GM23338 (cell line): ENCODE data around the gene CCDC38. TPM values are rescaled to one million over a fixed set of nuclear protein-coding genes. Genes with fewer than 3 reads are reported as not detected.
A peak's percentile ranks its signal among the peaks of the same experiment; 100 is the strongest.

ENCODE experiments used
- ATAC-seq: fragments of 200-7000 bp; cut with Tn5 transposase; 3 replicates; pipeline ENCODE4 v1.9.1; 2020
- DNase-seq: peaks from one replicate; pipeline ENCODE4 v3.0.0-alpha.2; 2015; ENCODE audit warnings: low spot score
- H2AFZ ChIP-seq: fragments of 200-600 bp; sonication (generic); 2 replicates; pipeline ENCODE4 v1.8.0; 2016; ENCODE audit warnings: antibody characterized with exemption, mild to moderate bottlenecking, moderate library complexity
- H3F3A ChIP-seq: fragments of 200-600 bp; sonication (generic); replicated peaks from 2 replicates; pipeline ENCODE4 v1.8.0; 2017; ENCODE audit warnings: antibody characterized with exemption, mixed run types, low read depth
- H3K27ac ChIP-seq: fragments of 200-600 bp; sonication (generic); 2 replicates; pipeline ENCODE4 v1.6.1; 2016; ENCODE audit warnings: low read depth
- H3K27me3 ChIP-seq: fragments of 200-600 bp; sonication (generic); 2 replicates; pipeline ENCODE4 v1.8.0; 2016; ENCODE audit warnings: mild to moderate bottlenecking, mixed run types, moderate library complexity; ENCODE audit not compliant: insufficient read depth
- H3K36me3 ChIP-seq: fragments of 200-600 bp; sonication (generic); 2 replicates; pipeline ENCODE4 v1.8.0; 2016; ENCODE audit warnings: mild to moderate bottlenecking; ENCODE audit not compliant: insufficient read depth
- H3K4me1 ChIP-seq: fragments of 200-600 bp; sonication (generic); 2 replicates; pipeline ENCODE4 v1.8.0; 2016; ENCODE audit warnings: mild to moderate bottlenecking, moderate library complexity; ENCODE audit not compliant: insufficient read depth
- H3K4me2 ChIP-seq: fragments of 200-600 bp; sonication (generic); 2 replicates; pipeline ENCODE4 v1.7.1; 2017; ENCODE audit warnings: mixed run types
- H3K4me3 ChIP-seq: fragments of 200-600 bp; sonication (generic); 2 replicates; pipeline ENCODE4 v1.6.1; 2016; ENCODE audit warnings: mixed run types
- H3K79me2 ChIP-seq: fragments of 200-600 bp; sonication (generic); replicated peaks from 2 replicates; pipeline ENCODE4 v1.8.0; 2017; ENCODE audit warnings: mild to moderate bottlenecking; ENCODE audit not compliant: insufficient read depth
- H3K9me2 ChIP-seq: fragments of 200-600 bp; sonication (generic); 2 replicates; pipeline ENCODE4 v1.8.0; 2017; ENCODE audit not compliant: insufficient read depth
- H4K20me1 ChIP-seq: fragments of 200-600 bp; sonication (generic); replicated peaks from 2 replicates; pipeline ENCODE4 v1.8.0; 2017; ENCODE audit warnings: mild to moderate bottlenecking; ENCODE audit not compliant: insufficient read depth
- H3K27ac Mint-ChIP-seq: 2 replicates; pipeline ENCODE4 v1.8.0; 2020; ENCODE audit warnings: inconsistent platforms, mild to moderate bottlenecking, moderate library complexity, mixed read lengths
- H3K27me3 Mint-ChIP-seq: 3 replicates; pipeline ENCODE4 v1.8.0; 2022; ENCODE audit warnings: low read depth, mild to moderate bottlenecking, moderate library complexity, mixed read lengths, inconsistent platforms; ENCODE audit not compliant: insufficient read depth, poor library complexity
- H3K36me3 Mint-ChIP-seq: 3 replicates; pipeline ENCODE4 v1.8.0; 2021; ENCODE audit warnings: low read depth, mild to moderate bottlenecking, inconsistent platforms, moderate library complexity, mixed read lengths
- H3K4me1 Mint-ChIP-seq: 3 replicates; pipeline ENCODE4 v1.8.0; 2020; ENCODE audit warnings: mild to moderate bottlenecking, inconsistent platforms, mixed read lengths
- H3K4me3 Mint-ChIP-seq: 3 replicates; pipeline ENCODE4 v1.8.0; 2021; ENCODE audit warnings: moderate library complexity, mild to moderate bottlenecking, inconsistent platforms, mixed read lengths
- H3K9me3 Mint-ChIP-seq: 3 replicates; pipeline ENCODE4 v1.8.0; 2020; ENCODE audit warnings: moderate library complexity, mild to moderate bottlenecking, inconsistent platforms, mixed read lengths
- EZH2 ChIP-seq: fragments of 200-600 bp; sonication (generic); IDR thresholded peaks from one replicate; pipeline ENCODE4 v1.8.0; 2017; ENCODE audit warnings: antibody characterized with exemption, mild to moderate bottlenecking, low read depth; ENCODE audit not compliant: unreplicated experiment
- POLR2AphosphoS5 ChIP-seq: IDR thresholded peaks from 2 replicates; pipeline ENCODE4 v1.6.1; 2016; ENCODE audit warnings: antibody characterized with exemption, low read depth
- STAT1 ChIP-seq: IDR thresholded peaks from one replicate; pipeline ENCODE4 v1.6.1; 2016; ENCODE audit warnings: antibody characterized with exemption; ENCODE audit not compliant: unreplicated experiment
- ZNF114 ChIP-seq: fragments of 250-450 bp; sonication (Bioruptor Pico); IDR thresholded peaks from 2 replicates; pipeline ENCODE4 v1.5.0; 2020; ENCODE audit warnings: mild to moderate bottlenecking, moderate library complexity
- polyA plus RNA-seq: library from polyadenylated mRNA; unstranded; fragments of >200 nt; fragmentation: Nextera tagmentation; extraction: Ambion mirVana; gene quantifications from 2 replicates; pipeline ENCODE4 v1.2.1, GENCODE V29; 2016
- total RNA-seq: library from RNA; depleted of rRNA; stranded (reverse); fragments of >200 nt; shearing (Covaris generic); gene quantifications from 2 replicates; pipeline ENCODE4 v1.2.3, GENCODE V29; 2014
- TF ChIP-seq, protein P1 (sequence below): fragments of 250-450 bp; sonication (Bioruptor Pico); IDR thresholded peaks from 2 replicates; pipeline ENCODE4 v1.5.0; 2020; ENCODE audit warnings: mild to moderate bottlenecking, moderate library complexity
- TF ChIP-seq, protein P2 (sequence below), 2 experiments: fragments of 200-600 bp in 1 of 2; sonication (generic) in 1 of 2; conservative IDR thresholded peaks; 2 replicates each; pipeline versions ENCODE4 v1.5.1 to v1.6.1; 2016 to 2017; ENCODE audit warnings: antibody characterized with exemption in 2 of 2, low read depth in 2 of 2, mild to moderate bottlenecking in 2 of 2, moderate library complexity in 1 of 2

CCDC38 gene
- total and polyA plus RNA-seq, 2 experiments from 2014 or later = not detected

DNA sequence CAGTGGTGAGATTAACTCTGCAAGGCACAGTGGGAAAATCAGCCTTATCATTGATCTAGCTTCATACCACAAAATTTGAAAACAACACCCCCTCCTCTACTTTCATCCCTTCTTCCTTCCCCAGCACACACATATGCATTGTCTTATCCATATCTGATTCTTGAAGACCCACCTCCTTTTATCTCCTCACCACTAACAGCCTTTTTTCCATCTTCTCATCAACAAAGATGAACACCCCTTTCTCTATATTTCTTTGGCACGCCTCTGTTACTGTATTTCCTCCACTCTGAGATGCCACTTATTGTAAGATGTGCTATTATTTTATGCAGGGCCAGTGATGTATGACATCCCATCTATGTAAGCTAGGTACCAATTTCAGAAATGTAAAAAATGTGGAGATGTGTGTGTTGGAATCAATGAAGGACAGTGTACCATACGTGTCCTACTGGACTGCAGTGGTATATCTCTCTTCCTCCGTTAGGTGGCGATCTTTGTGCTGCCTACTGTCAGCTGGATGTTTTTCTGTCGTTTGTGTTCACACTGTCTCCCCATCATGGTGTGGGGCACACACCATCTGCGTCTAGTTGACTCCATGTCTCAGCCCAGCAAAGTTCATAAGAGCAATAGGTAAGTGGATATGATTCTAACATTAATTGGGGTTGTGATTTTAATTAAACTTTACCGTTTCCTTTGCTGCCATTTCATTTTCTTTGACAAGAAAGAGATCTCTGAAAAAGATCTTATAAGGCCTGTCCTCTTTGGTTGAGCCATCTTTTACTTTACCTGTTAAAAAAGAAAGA, 24.0 kb downstream of the CCDC38 start:
- H3K4me1 Mint-ChIP-seq = no peaks in the 10 kb centered on the region

More for the DNA sequence above, 24.0 kb downstream of the CCDC38 start:
- Histone ChIP-seq H4K20me1 (no peaks in the 10 kb centered on the region), H3K27me3 (no peaks in the 10 kb centered on the region), H3K4me2 (no peak overlapping the region), H3K9me2 (no peaks in the 10 kb centered on the region), H3F3A (no peaks in the 10 kb centered on the region), H3K79me2 (no peaks in the 10 kb centered on the region), H2AFZ (peak overlapping the region; percentile 12; the same call in 1 of the 2 replicates), H3K27ac (no peak overlapping the region), H3K4me1 (no peaks in the 10 kb centered on the region), H3K36me3 (no peaks in the 10 kb centered on the region), H3K4me3 (no peak overlapping the region)
- Mint-ChIP-seq H3K36me3 (no peaks in the 10 kb centered on the region), H3K4me3 (no peak overlapping the region), H3K27me3 (peaks cover 6% of the 10 kb centered on the region), H3K9me3 (peaks cover 3% of the 10 kb centered on the region; the same call in 1 of the 3 replicates), H3K27ac (no peak overlapping the region)
- TF ChIP-seq ZNF114 (CRISPR knock-in tag) (no peak), EZH2 (no peak), STAT1 (no peak), POLR2AphosphoS5 (no peak)
- TF ChIP-seq, protein P1, sequence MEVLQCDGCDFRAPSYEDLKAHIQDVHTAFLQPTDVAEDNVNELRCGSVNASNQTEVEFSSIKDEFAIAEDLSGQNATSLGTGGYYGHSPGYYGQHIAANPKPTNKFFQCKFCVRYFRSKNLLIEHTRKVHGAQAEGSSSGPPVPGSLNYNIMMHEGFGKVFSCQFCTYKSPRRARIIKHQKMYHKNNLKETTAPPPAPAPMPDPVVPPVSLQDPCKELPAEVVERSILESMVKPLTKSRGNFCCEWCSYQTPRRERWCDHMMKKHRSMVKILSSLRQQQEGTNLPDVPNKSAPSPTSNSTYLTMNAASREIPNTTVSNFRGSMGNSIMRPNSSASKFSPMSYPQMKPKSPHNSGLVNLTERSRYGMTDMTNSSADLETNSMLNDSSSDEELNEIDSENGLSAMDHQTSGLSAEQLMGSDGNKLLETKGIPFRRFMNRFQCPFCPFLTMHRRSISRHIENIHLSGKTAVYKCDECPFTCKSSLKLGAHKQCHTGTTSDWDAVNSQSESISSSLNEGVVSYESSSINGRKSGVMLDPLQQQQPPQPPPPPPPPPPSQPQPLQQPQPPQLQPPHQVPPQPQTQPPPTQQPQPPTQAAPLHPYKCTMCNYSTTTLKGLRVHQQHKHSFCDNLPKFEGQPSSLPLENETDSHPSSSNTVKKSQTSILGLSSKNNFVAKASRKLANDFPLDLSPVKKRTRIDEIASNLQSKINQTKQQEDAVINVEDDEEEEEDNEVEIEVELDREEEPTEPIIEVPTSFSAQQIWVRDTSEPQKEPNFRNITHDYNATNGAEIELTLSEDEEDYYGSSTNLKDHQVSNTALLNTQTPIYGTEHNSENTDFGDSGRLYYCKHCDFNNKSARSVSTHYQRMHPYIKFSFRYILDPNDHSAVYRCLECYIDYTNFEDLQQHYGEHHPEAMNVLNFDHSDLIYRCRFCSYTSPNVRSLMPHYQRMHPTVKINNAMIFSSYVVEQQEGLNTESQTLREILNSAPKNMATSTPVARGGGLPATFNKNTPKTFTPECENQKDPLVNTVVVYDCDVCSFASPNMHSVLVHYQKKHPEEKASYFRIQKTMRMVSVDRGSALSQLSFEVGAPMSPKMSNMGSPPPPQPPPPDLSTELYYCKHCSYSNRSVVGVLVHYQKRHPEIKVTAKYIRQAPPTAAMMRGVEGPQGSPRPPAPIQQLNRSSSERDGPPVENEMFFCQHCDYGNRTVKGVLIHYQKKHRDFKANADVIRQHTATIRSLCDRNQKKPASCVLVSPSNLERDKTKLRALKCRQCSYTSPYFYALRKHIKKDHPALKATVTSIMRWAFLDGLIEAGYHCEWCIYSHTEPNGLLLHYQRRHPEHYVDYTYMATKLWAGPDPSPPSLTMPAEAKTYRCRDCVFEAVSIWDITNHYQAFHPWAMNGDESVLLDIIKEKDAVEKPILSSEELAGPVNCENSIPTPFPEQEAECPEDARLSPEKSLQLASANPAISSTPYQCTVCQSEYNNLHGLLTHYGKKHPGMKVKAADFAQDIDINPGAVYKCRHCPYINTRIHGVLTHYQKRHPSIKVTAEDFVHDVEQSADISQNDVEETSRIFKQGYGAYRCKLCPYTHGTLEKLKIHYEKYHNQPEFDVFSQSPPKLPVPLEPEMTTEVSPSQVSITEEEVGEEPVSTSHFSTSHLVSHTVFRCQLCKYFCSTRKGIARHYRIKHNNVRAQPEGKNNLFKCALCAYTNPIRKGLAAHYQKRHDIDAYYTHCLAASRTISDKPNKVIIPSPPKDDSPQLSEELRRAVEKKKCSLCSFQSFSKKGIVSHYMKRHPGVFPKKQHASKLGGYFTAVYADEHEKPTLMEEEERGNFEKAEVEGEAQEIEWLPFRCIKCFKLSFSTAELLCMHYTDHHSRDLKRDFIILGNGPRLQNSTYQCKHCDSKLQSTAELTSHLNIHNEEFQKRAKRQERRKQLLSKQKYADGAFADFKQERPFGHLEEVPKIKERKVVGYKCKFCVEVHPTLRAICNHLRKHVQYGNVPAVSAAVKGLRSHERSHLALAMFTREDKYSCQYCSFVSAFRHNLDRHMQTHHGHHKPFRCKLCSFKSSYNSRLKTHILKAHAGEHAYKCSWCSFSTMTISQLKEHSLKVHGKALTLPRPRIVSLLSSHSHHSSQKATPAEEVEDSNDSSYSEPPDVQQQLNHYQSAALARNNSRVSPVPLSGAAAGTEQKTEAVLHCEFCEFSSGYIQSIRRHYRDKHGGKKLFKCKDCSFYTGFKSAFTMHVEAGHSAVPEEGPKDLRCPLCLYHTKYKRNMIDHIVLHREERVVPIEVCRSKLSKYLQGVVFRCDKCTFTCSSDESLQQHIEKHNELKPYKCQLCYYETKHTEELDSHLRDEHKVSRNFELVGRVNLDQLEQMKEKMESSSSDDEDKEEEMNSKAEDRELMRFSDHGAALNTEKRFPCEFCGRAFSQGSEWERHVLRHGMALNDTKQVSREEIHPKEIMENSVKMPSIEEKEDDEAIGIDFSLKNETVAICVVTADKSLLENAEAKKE (CRISPR knock-in tag) = no peak
- TF ChIP-seq, protein P2, sequence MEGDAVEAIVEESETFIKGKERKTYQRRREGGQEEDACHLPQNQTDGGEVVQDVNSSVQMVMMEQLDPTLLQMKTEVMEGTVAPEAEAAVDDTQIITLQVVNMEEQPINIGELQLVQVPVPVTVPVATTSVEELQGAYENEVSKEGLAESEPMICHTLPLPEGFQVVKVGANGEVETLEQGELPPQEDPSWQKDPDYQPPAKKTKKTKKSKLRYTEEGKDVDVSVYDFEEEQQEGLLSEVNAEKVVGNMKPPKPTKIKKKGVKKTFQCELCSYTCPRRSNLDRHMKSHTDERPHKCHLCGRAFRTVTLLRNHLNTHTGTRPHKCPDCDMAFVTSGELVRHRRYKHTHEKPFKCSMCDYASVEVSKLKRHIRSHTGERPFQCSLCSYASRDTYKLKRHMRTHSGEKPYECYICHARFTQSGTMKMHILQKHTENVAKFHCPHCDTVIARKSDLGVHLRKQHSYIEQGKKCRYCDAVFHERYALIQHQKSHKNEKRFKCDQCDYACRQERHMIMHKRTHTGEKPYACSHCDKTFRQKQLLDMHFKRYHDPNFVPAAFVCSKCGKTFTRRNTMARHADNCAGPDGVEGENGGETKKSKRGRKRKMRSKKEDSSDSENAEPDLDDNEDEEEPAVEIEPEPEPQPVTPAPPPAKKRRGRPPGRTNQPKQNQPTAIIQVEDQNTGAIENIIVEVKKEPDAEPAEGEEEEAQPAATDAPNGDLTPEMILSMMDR (conservative IDR thresholded peaks at IDR 0.05; ENCODE audit: low read depth in 2 of 2) = peak; percentile 89 to 98
- ATAC-seq = peak; percentile 100
- DNase-seq = peak; percentile 86
